Camera-type eye (tissue), 1 donor: ENCODE measurements around the gene CUL4B. TPM values are rescaled to one million over a fixed set of nuclear protein-coding genes. Genes with fewer than 3 reads are reported as not detected.

Experiments
- total RNA-seq: library from RNA; depleted of rRNA; stranded (reverse); fragments of >200 nt; gene quantifications from one replicate; pipeline ENCODE4 v1.2.3, GENCODE V29; 2014

The CUL4B gene
- total RNA-seq, result 78.0 TPM

GRCh38 chrX:120560842-120561633 lies at the start of gene CUL4B:
Gene CUL4B (minus strand): TSS chrX:120560962. CDS start chrX:120560638, 324 bp downstream.

GRCh38 chrX:120603707-120604360 lies 43.1 kb upstream of the CUL4B start, which contains the start of gene MCTS1:
Gene MCTS1 (plus strand): TSS chrX:120604101. CDS start chrX:120604237, 136 bp downstream.

Other genes starting within 250 kb of the CUL4B start
- gene TMEM255A, start 249.5 kb downstream of the CUL4B start, total RNA-seq, result 3.4 TPM
- 19.1 TPM for gene ATP1B4, start 198.9 kb downstream of the CUL4B start, total RNA-seq
- 103 TPM for gene LAMP2, start 91.7 kb downstream of the CUL4B start, total RNA-seq
- gene MCTS1, start 43.1 kb upstream of the CUL4B start, total RNA-seq, result 31.2 TPM
- 29.3 TPM for gene C1GALT1C1, start 69.1 kb upstream of the CUL4B start, total RNA-seq